ENCODE measurements around the gene CENPV. TPM values are rescaled to one million over a fixed set of nuclear protein-coding genes. Genes with fewer than 3 reads are reported as not detected.
A peak's percentile ranks its signal among the peaks of the same experiment; 100 is the strongest.
"Not testable (repeated sequence)": the region's sequence is repeated elsewhere in the genome, so short reads cannot be mapped to it uniquely, and the experiment has no call there.

The CENPV gene
- polyA plus RNA-seq, 3 donors from 2014 or later: 14.2 to 28.1 (median 23.1) TPM

DNA sequence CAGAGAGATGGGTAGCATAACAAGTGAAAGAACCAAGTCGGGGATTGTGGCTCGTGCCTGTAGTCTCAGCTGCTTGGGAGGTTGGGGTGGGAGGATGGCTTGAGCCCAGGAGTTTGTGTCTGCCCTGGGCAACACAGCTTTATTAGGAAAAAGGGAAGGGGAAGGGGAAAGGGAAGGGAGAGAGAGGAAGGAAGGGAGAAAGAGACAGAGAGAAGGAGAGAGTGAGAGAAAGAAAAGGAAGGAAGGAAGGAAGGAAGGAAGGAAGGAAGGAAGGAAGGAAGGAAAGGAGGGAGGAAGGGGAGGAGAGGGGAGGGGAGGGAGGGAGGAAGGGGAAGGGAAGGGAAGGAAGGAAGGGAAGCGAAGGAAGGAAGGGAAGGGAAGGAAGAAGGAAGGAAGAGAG, 33.3 kb downstream of the CENPV start:
- Mint-ChIP-seq H3K9me3 (no peaks in the 10 kb centered on the region), H3K36me3 (peaks cover 3 to 31% (median 6%) of the 10 kb centered on the region in 3 donors), H3K4me3 (no peak overlapping the region), H3K27me3 (ENCODE audit: low read depth in 3 of 3) (peaks cover 0 to 2% (median 2%) of the 10 kb centered on the region in 3 donors), H3K4me1 (no peaks in the 10 kb centered on the region), H3K27ac (no peak overlapping the region)
- no peak for DNase-seq

DNA sequence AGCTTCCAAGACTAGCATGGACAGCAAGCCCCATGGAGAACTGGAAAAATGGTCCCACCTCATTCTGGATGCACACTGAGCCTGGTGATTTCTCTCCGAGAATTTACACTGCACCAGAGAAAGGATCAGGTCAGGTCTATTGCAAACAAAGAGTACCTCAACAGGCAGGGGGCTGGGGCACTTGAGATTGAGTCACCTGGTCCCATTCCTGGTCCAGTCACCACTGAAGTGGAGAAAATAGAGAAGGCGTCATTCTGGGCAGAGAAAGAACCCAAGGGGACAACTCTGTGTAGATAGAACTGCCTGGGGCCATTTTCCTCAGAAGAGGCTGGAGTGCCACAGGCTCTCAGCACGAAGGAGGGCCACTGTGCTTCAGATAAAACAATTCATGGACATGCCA, 38.4 kb downstream of the CENPV start:
- DNase-seq: no peak
- Mint-ChIP-seq H3K4me1 (peaks cover 12 to 14% of the 10 kb centered on the region in 2 donors), H3K9me3 (no peaks in the 10 kb centered on the region), H3K27me3 (ENCODE audit: low read depth in 3 of 3) (peaks cover 0 to 5% (median 2%) of the 10 kb centered on the region in 3 donors), H3K36me3 (peaks cover 15 to 41% (median 23%) of the 10 kb centered on the region in 3 donors), H3K27ac (no peak overlapping the region), H3K4me3 (no peak overlapping the region)

DNA sequence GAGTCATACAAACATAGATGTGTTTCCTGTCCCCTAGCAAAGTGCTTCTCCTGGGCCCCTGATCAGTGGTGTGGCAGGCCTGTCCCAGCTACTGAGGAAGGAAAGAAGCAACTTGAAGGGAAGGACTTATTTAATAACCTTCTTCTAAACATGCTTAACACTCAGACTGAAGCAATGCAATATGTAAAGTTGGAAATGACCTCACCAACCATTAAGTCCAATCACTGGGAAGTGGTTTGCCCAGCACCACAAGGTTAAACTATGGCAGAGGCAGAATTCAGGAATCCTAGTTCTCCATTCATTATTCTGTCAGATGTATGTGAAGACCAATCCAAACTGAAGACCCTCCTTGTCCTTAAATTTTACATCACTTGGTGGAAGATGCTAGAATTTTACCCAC, 39.1 kb downstream of the CENPV start:
- no peak for DNase-seq
- H3K4me3 Mint-ChIP-seq: no peak overlapping the region
- no peaks in the 10 kb centered on the region for H3K9me3 Mint-ChIP-seq
- H3K36me3 Mint-ChIP-seq: peaks cover 15 to 44% (median 23%) of the 10 kb centered on the region in 3 donors
- peaks cover 0 to 5% (median 2%) of the 10 kb centered on the region in 3 donors for H3K27me3 Mint-ChIP-seq (ENCODE audit: low read depth in 3 of 3)
- H3K4me1 Mint-ChIP-seq: peaks cover 12 to 14% of the 10 kb centered on the region in 2 donors
- H3K27ac Mint-ChIP-seq: no peak overlapping the region

DNA sequence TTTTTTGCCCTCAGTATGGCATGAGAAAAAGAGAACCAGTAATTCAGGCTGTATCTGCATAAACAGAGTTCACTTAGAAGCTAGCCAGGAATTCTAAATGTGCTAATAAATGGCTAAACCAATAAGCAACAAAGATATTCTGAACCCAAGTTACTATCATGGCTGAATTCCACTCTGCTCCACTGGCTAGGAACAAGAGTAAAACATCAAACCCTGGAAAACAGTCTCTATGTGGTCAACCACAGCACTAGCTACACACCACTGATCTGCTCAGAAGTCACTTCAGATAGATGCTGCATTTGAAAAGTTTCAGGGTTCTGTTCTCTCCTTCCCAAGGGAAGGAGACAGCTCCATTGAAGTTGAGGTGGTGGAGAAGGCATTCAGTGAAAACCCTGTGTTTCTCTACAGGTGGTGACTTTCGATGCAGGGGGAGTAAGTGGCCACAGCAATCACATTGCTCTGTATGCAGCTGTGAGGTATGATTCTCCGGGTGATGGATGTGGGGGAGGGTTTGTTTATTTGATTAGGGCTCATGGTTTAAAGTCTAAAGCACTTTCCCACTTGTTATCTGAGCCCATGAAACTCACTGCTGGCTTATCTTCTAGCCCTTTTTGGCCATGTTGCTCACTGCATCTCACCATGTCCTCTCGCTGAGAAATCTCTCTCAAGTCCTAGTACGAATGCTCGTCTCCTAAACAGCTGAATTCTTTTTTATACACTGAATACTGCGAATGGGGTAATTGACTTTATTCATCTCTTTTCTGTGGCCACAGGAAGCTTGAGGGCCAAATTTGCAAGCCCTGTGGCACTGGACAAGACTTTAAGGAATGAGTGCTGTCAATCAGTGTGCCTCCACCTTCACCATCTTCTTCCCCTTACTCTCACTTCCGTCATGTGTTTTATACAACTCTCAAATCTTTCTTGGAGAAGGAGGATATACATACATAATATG, 39.9 kb downstream of the CENPV start:
- Mint-ChIP-seq H3K27ac (peak overlapping the region in 1 of 6 donors; percentile 16), H3K4me3 (no peak overlapping the region), H3K27me3 (ENCODE audit: low read depth in 3 of 3) (peaks cover 0 to 5% (median 3%) of the 10 kb centered on the region in 3 donors), H3K4me1 (peaks cover 12 to 14% of the 10 kb centered on the region in 2 donors), H3K9me3 (no peaks in the 10 kb centered on the region), H3K36me3 (peaks cover 15 to 45% (median 23%) of the 10 kb centered on the region in 3 donors)
- DNase-seq: no peak

DNA sequence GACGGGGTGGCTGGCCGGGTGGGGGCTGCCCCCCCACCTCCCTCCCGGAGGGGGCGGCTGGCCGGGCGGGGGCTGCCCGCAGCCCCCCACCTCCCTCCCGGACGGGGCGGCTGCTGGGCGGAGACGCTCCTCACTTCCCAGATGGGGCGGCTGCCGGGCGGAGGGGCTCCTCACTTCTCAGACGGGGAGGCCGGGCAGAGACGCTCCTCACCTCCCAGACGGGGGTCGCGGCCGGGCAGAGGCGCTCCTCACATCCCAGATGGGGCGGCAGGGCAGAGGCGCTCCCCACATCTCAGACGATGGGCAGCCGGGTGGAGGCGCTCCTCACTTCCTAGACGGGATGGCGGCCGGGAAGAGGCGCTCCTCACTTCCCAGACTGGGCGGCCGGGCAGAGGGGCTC, 41.2 kb downstream of the CENPV start:
- Mint-ChIP-seq H3K36me3 (peaks cover 18 to 44% (median 23%) of the 10 kb centered on the region in 3 donors), H3K4me1 (peaks cover 12 to 14% of the 10 kb centered on the region in 2 donors)
- H3K4me3 Mint-ChIP-seq; H3K27ac Mint-ChIP-seq; DNase-seq; H3K9me3 Mint-ChIP-seq; H3K27me3 Mint-ChIP-seq (ENCODE audit: low read depth in 3 of 3): not testable (repeated sequence)

DNA sequence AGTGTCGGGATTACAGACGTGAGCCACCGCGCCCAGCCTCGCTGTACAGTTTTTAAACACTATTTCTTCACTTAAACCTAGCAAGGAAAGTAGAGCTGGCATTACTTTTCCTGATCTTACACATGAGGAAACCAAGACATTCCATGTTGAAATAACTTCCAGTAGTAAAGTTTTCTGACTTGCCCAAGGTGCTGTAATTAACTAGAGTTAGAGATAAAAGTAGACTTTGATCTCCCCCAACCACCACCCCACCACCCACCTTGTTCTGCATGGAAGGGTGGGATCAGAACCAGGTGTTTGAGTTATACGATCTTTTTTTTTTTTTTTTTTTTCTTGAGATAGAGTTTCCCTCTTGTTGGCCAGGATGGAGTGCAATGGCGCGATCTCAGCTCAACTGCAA, 47.1 kb downstream of the CENPV start:
- H3K36me3 Mint-ChIP-seq: peaks cover 13 to 35% (median 14%) of the 10 kb centered on the region in 3 donors
- H3K9me3 Mint-ChIP-seq: no peaks in the 10 kb centered on the region
- H3K4me3 Mint-ChIP-seq: no peak overlapping the region
- peaks cover 9 to 13% of the 10 kb centered on the region in 2 donors for H3K4me1 Mint-ChIP-seq
- H3K27me3 Mint-ChIP-seq (ENCODE audit: low read depth in 3 of 3): peaks cover 0 to 5% (median 0%) of the 10 kb centered on the region in 3 donors
- no peak overlapping the region for H3K27ac Mint-ChIP-seq
- DNase-seq: no peak

DNA sequence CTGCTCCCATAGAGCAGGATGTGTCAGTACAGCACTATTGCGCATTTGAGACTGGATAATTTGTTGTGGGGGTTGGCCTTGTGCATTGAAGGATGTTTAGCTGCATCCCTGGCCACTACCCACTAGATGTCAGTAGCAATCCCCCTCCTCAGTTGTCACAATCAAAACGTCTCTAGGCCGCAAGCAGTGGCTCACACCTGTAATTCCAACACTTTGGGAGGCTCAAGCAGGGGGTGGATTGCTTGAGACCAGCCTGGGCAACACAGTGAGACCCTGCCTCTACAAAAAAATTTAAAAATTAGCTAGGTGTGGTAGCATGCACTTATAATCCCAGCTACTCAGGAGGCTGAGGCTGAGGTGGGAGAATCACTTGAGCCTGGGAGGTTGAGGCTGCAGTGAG, 48.4 kb downstream of the CENPV start:
- peaks cover 0 to 4% (median 0%) of the 10 kb centered on the region in 3 donors for H3K27me3 Mint-ChIP-seq (ENCODE audit: low read depth in 3 of 3)
- no peak for DNase-seq
- H3K4me3 Mint-ChIP-seq: no peak overlapping the region
- no peak overlapping the region for H3K27ac Mint-ChIP-seq
- H3K4me1 Mint-ChIP-seq: no peaks in the 10 kb centered on the region
- H3K36me3 Mint-ChIP-seq: peaks cover 8 to 29% (median 14%) of the 10 kb centered on the region in 3 donors
- no peaks in the 10 kb centered on the region for H3K9me3 Mint-ChIP-seq

DNA sequence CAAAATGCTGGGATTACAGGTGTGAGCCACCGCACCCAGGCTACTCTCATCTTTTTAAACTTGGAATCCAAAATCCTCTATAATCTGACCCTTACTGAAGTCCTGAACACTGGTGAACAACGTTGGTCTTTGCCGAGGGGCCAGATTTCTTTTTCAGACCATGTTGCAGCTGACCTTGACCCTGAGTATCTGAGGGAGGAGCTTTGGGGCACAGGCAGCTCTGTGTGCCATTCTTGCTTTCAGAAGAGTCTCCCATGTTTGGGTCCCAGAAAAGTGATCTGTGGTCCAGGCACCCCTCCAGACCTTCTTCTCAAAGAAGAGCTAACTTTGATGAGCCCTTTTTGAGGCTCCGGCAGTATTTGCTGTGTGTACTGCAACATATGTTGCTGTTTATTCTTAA, 50.4 kb downstream of the CENPV start:
- Mint-ChIP-seq H3K9me3 (no peaks in the 10 kb centered on the region), H3K36me3 (peaks cover 8 to 24% (median 14%) of the 10 kb centered on the region in 3 donors), H3K27ac (no peak overlapping the region), H3K4me1 (no peaks in the 10 kb centered on the region), H3K27me3 (ENCODE audit: low read depth in 3 of 3) (peaks cover 0 to 2% (median 0%) of the 10 kb centered on the region in 3 donors), H3K4me3 (no peak overlapping the region)
- no peak for DNase-seq

DNA sequence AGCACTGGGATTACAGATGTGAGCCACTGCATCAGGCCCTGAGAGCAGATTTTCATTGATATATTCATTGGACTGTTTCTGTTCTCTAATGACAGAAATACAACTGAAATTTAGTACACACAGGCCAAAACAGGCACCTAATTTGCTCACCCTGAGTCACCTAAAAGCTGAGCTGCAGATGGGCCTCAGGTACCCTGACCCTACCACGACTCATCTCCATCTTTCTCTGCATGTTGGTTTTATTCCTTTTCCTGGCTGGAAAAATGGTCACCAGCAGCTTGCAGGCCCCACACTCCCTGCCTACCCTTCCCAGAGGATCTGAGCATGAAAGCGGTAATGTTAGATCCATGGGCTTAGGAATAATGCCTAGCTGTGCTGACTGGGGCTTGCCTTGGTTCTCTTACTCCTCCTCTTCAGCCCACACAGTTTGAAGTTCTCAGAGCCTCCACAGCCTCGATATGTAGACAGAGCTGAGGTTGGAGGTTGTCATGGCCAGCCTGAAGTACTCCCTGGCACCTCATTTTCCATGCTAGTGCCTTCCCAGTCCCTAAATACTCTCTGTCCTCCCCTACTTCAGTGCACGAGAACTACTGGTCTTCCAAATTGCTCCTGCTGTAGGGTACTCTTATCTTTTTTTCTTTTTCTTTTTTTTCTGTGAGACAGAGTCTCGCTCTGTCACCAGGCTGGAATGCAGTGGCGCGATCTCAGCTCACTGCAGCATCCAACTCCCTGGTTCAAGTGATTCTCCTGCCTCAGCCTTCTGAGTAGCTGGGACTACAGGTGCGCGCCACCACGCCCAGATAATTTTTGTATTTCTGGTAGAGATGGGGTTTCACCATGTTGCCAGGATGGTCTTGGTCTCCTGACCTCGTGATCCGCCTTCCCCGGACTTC, 51.1 kb downstream of the CENPV start:
- Mint-ChIP-seq H3K4me3 (no peak overlapping the region), H3K9me3 (no peaks in the 10 kb centered on the region), H3K36me3 (peaks cover 4 to 20% (median 14%) of the 10 kb centered on the region in 3 donors), H3K27me3 (ENCODE audit: low read depth in 3 of 3) (peaks cover 0 to 2% (median 0%) of the 10 kb centered on the region in 3 donors), H3K27ac (no peak overlapping the region), H3K4me1 (no peaks in the 10 kb centered on the region)
- no peak for DNase-seq

DNA sequence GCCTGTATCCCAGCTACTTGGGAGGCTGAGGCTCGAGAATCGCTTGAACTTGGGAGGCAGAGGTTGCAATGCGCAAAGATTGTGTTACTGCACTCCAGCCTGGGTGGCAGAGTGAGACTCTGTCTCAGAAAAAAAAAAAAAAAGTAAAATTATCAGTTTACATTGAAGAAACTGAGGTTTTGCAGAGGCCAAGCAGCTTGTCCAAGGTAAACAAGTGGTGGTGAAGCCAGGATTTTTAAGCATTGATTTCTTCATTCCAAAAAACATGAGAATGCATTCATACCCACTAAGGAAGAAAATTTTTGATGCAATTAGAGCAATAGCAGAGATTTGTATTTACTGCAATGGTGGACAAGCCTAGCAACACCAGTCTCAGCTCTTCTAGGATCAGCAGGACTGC, 52.7 kb downstream of the CENPV start:
- Mint-ChIP-seq H3K36me3 (peaks cover 4 to 15% (median 14%) of the 10 kb centered on the region in 3 donors), H3K4me3 (no peak overlapping the region), H3K27me3 (ENCODE audit: low read depth in 3 of 3) (peaks cover 0 to 2% (median 0%) of the 10 kb centered on the region in 3 donors), H3K4me1 (peaks cover 0 to 1% of the 10 kb centered on the region in 2 donors), H3K27ac (no peak overlapping the region), H3K9me3 (no peaks in the 10 kb centered on the region)
- DNase-seq: no peak

DNA sequence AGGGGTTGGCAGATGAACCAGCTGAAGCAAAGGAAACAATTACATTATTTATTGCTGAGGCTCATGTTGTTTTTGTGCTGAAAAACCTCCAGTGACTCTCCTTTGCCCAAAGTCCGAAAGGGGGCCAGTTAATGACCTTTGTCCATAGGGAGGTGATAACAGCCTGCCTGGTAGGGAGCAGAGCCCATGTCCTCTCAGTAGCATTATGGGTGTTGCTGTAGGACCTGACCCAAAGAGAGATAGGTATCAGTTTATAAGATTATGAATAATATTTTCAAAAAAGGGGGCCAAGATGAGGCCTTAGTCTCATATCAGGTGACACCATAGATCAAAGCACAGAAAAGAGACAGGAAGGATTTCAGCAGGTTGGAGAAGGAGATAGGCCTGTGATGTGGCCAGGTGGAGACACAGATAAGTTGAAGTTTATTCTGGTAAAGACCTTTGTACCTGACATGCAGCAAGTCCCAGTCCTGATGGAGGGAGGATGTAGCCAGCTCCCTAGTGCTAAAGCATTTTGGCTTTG, 55.1 kb downstream of the CENPV start:
- H3K4me1 Mint-ChIP-seq: peaks cover 0 to 1% of the 10 kb centered on the region in 2 donors
- peaks cover 0 to 2% (median 0%) of the 10 kb centered on the region in 3 donors for H3K27me3 Mint-ChIP-seq (ENCODE audit: low read depth in 3 of 3)
- peak overlapping the region in 3 of 6 donors; percentile 8 to 62 (median 21) for H3K27ac Mint-ChIP-seq
- no peak overlapping the region for H3K4me3 Mint-ChIP-seq
- H3K36me3 Mint-ChIP-seq: peaks cover 4 to 13% (median 12%) of the 10 kb centered on the region in 3 donors
- no peaks in the 10 kb centered on the region for H3K9me3 Mint-ChIP-seq
- DNase-seq: no peak

DNA sequence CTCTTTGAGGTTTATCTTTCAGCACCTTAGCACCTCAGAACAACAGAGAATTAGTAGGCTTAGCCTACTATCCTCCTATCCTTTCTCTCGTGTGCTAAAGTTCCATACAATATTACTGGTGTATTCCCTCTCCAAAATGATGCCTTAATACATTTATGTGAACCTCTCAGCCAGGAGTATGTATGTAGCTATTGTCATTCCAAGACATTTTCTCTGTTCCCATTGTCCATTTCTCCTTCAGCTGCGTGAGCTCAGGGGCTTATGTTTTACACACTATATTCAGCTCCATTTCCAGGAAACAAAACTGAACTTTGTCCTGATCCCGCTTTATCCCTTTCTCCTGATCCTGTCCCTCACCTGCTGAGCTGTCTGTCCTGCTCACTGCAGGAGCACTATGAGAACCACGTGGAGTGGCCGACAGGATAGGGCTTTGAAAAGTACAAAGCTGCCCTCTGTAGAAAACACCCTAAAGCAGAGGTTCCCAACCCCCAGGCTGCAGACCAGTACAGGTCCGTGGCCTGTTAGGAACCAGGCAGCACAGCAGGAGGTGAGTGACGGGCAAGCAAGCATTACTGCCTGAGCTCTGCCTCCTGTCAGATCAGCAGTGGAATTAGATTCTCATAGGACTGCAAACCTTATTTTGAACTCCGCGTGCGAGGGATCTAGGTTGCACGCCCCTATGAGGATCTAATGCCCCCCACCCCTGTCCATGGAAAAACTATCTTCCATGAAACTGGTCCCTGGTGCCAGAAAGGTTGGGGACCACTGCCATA, 55.7 kb downstream of the CENPV start:
- peaks cover 4 to 8% (median 8%) of the 10 kb centered on the region in 3 donors for H3K36me3 Mint-ChIP-seq
- peaks cover 0 to 3% of the 10 kb centered on the region in 2 donors for H3K4me1 Mint-ChIP-seq
- H3K27me3 Mint-ChIP-seq (ENCODE audit: low read depth in 3 of 3): peaks cover 0 to 2% (median 0%) of the 10 kb centered on the region in 3 donors
- H3K4me3 Mint-ChIP-seq: no peak overlapping the region
- DNase-seq: no peak
- no peaks in the 10 kb centered on the region for H3K9me3 Mint-ChIP-seq
- H3K27ac Mint-ChIP-seq: peak overlapping the region in 1 of 6 donors; percentile 58

DNA sequence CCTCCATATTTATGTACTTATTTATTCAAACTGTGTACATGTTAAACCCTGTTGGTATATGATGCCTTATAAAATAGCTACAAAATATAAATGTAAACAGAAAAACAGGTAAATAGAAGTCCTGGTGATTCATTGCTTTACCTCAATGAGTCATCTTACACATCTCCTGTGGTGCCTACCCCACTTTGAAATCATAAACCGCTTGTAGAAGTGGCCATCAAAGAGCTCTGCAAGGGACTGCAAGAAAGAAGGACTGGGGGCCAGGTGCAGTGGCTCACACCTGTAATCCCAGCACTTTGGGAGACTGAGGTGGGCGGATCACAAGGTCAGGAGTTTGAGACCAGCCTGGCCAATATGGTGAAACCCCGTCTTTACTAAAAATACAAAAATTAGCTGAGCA, 57.2 kb downstream of the CENPV start:
- not testable (repeated sequence) for H3K4me3 Mint-ChIP-seq; H3K36me3 Mint-ChIP-seq; H3K27me3 Mint-ChIP-seq (ENCODE audit: low read depth in 3 of 3); DNase-seq; H3K27ac Mint-ChIP-seq; H3K4me1 Mint-ChIP-seq; H3K9me3 Mint-ChIP-seq

Data from immature natural killer cell (primary cell).